SK-N-SH (cell line): Measurements from ENCODE around the gene BLCAP.

Experiments
- CTCF ChIP-seq: fragments of 200-600 bp; sonication (generic); IDR thresholded peaks from 2 replicates; pipeline ENCODE4 v1.6.1; 2017; ENCODE audit warnings: antibody characterized with exemption, mild to moderate bottlenecking, moderate library complexity
- EP300 ChIP-seq, 2 experiments: IDR thresholded peaks; 2 replicates each; pipeline versions ENCODE4 v1.4.0 to v1.6.1; 2012; ENCODE audit warnings: borderline replicate concordance in 1 of 2, low read depth in 1 of 2, low read length in 1 of 2
- GATA2 ChIP-seq: sonication (generic); formaldehyde crosslinking; IDR thresholded peaks from 2 replicates; pipeline ENCODE4 v1.5.0; 2020; ENCODE audit warnings: mild to moderate bottlenecking, missing genetic modification reagents
- MAX ChIP-seq: IDR thresholded peaks from 2 replicates; pipeline ENCODE4 v1.4.0; 2012; ENCODE audit warnings: low read depth
- MEF2A ChIP-seq: IDR thresholded peaks from 2 replicates; pipeline ENCODE4 v1.4.0; 2012; ENCODE audit warnings: low read depth, borderline replicate concordance
- POLR2AphosphoS5 ChIP-seq: IDR thresholded peaks from 2 replicates; pipeline ENCODE4 v1.6.1; 2012; ENCODE audit warnings: low read depth, low read length
- RAD21 ChIP-seq: IDR thresholded peaks from 2 replicates; pipeline ENCODE4 v1.6.1; 2012; ENCODE audit warnings: mild to moderate bottlenecking, low read length
- REST ChIP-seq: IDR thresholded peaks from 2 replicates; pipeline ENCODE4 v1.6.1; 2012; ENCODE audit warnings: mild to moderate bottlenecking, low read depth, low read length, moderate library complexity
- RFX5 ChIP-seq: IDR thresholded peaks from 2 replicates; pipeline ENCODE4 v1.6.1; 2012; ENCODE audit warnings: mild to moderate bottlenecking, improper control_type of control experiment, low read length

- TF ChIP-seq REST (no peak), CTCF (no peak), RFX5 (no peak), MEF2A (no peak), EP300 (IDR thresholded peaks at IDR 0.05; ENCODE audit: borderline replicate concordance in 1 of 2, low read depth in 1 of 2, low read length in 1 of 2) (no peak), POLR2AphosphoS5 (no peak), RAD21 (no peak), MAX (no peak), GATA2 (CRISPR knock-in tag) (no peak)
Observed at GRCh38 chr20:37556538-37556937, 28.9 kb upstream of the BLCAP start.
